Pons (tissue), 1 donor: ENCODE results near the gene PDE9A.

Experiments used
- DNase-seq: peaks from one replicate; pipeline ENCODE4 v3.0.0-alpha.2; 2016; ENCODE audit warnings: low spot score

The PDE9A gene

DNA sequence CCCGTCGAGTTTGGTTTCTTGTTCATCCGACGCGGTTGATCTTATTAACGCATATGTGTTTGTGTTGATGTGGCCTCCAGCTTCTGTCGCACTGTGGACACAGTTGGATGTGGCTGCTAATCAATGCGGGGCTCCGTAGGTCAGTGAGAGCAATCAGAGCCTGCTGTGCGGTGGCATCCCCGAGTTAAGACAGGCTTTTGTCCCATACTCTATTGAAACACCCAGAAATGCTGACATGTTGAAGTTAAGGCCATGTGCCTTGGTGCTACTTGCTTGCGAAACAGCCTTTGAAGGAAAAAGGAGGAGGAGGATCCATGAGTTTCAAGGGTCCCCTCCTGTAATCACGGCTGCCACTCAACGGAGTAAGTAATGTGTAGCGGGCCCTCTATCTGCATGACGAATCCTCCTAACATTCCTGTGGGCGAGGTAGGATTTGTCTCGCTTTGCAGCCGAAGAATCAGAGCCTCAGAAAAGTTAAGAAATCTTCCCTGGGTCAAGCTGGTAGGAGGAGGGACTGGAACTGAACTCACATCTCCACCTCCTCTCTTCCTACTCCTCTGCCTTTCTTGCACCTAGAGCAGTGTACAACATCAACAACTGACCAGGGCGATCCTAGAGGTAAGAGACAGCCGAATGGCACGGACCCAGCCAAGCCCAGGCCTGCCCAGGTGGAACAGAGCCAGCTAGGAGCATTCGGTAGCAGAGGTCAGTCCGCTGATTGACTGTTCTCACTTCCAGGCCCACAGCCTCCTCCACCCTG lies 19.5 kb downstream of the PDE9A start:
- no peak for DNase-seq

DNA sequence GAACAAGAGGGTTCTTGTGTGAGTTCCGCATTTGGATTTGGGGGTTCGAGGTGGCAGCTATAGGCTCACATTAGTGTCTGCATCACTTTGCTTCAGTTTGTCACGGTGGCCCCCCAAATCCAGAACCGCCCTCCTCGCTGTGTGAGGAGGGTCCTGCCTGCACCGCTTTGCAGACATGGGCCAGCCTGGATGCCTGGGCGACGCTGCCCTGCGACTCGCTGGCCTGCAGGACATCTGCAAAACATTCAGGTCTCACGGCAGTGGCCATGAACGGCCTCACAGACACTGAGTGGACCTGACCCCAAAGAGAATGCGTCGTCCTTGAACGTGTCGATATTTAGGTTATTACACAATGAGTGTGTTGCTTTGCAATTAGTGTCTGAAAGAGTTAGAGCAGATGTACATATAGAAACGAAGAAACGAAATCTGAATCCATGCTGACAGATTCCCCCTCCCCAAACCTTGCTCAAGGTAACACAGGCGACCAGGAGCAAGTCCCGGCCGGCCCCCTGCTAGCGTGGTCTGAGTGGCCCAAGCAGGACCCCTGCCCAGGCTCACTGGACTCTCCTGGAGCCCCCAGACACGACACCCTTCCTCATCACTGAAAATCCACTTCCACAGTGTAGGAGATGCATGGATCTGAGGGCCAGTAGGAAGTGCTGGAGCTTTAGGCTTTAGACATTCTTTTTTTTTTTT lies 20.4 kb downstream of the PDE9A start:
- no peak for DNase-seq

DNA sequence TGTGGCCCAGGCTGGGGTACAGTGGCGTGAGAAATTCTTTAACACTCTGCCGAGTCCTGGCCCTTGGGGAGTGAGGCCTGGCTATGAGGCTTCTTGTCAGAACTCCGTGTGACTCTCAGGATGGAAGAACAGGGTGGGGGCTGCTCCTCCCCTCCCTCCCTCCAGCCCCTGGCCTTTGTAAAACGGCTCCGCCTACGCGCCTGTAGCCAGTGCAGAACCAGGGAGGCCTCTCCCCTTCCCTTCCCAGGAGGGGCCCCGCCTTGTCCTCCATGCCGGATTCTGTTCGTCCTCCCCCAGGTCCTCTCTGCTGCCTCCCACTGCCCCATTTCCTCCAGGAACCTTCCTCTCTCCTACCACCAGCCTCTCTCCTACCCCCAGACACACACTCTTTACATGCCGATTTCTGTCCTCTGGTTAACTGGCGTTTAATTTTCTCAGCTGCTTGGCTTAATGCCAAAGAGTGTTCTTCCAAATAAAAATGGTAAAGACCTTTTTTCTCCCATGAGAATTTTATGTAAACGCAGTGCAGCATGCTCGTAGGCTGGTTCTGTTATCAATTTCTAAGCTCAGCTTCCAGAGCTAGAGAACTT lies 21.0 kb downstream of the PDE9A start:
- no peak for DNase-seq

DNA sequence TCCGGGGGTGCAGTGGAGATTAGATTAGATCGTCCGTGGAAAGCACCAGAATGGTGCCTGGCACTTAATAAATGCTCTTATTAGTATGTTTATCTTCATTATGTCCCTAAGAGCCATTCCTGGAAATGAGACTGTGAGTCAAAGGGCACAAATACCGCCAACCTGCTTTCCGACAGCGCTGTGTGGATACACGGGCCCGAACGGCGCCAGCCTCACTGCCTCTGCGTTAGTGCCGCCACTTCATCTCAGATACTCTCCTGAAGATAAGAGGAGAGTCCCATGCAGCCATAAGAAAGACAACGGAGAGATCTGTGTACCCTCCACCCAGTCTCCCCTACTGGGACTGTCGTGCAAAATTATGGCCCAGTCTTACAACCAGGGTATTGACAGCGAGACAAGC lies 22.0 kb downstream of the PDE9A start:
- no peak for DNase-seq

DNA sequence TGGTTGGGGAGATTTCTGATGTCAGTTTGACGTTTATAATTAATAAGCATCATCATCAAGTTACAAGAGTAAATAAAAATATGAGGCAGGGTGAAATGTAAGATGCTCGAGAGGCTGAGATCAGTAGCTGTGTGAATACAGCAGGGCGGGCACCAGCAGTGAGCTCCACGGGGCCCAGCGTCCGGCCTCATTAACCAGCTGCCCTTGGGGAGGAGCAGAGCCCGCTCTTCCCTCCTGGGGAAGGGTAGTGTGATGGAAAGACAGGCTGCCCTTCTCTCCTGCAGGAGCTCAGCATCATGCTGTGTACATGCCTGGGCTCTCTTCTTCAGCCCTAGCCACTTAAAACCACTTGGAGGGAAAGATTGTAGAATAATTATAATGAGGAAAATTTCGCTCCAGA lies 23.4 kb downstream of the PDE9A start:
- DNase-seq = no peak

DNA sequence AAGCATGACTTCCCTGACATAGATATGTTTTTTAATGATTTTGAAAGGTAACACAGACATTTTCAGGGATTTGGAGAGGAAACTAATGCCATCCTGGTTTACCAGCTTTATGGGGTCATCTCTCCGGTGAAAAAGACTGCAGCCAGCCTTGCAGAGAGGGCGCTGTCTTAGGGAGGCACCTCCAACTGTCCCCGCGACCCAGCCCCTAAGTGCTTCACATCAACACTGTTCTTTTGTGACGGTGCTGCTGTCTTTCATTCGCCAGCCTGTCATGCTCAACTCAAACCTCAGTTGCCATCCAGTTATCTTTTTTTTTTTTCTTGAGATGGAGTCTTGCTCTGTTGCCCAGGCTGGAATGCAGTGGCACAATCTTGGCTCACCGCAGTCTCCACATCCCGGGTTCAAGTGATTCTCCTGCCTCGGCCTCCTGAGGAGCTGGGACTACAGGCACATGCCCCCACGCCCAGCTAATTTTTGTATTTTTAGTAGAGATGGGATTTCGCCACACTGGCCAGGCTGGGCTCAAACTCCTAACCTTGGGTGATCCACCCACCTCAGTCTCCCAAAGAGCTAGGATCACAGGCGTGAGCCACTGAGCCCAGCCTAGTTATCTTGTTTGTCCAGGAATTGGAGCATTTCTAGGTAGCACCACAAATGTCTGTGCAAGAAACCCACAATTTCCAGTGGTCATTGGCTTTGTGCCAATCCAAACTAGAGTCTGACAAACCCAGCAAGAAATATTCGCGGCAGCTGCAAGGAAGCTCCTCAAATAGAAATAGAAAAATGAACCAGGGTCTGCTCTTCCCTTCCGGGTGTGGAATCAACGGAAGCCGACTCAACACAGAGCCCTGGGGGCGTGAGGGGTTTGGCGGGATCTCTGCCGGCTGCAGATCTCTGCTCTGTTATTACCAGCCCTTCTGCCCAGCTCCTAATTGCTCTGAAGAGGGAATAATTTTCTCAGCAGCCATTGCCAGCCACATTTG lies 24.2 kb downstream of the PDE9A start:
- no peak for DNase-seq

DNA sequence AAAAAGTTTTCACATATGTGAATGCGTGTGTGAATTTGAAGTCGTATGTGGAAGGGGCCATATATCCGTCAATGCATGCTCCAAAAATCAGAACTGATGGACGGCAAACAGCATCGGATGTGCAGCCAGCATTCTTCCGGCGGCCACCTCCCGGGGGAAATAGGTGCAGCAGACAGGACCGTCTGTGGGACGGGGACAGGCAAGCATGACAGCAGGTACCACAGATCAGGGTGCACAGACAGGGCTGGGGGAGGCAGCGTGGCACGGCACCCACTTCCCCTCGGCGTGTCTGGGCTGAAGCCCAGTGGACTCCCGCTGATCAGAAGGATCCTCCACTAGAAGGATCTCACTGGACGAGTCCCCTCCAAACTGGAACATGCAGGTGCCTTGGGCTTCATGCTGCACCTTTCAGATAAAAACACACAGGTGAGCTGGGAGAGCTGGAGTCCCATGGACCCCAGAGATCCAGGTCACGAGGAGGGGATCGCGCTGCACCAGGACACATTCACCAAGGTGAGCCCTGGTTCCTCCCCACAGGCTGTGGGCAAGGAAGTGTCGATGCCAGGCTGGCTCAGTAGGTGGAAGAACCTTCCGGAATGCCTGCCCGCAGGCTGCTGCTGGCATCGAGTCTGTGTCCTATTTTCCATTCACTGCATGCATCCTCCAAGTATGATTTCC lies 25.3 kb downstream of the PDE9A start:
- DNase-seq = no peak

DNA sequence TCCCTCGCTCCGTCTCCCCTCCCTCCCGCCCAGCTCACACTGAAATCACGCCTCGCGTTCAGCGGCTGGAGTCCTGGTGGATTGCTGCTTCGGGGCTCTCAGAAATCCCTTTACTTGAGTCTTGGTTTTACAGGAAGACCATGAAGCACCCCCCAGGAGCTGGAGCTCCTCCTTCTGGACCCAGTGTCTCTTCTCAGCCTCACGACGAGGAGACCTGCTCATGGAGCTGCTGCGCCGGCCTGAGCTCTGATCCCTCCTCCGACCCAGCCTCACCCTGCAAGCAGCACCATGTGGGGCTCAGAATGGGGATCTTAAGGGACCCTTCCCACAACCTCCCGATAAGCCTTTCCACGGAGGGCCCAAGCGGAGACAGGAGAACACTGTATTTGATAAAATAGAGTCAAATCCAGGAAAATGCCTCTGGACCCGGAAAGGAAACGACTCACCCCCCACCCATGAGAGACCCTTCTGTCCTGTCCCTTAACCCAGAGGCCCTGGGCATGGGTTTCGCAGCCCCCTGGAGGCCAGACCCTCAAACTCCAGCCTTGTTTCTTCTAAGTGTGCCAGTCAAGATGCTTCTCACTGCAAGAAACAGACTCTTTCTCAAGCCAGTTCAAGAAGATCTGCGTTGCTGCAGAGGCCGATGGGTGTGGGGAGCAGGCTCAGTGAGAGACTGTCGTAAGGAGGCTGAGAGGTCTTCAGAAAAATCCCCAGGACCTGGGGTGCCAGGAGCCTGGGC lies 26.1 kb downstream of the PDE9A start:
- no peak for DNase-seq

DNA sequence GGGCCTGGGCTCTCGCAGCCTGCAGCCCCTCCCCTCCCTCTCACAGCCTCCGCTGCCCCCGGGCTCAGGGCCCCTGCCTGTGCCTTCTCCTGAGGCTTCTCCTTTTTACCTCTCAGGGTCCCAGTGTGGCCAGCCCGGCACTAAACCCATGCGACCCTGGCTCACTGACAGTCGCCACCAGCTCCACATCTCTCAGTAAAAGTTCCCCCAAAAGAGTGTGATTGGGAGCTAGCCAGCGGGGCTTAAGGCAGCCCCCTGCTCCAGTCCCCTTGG lies 26.6 kb downstream of the PDE9A start:
- no peak for DNase-seq

DNA sequence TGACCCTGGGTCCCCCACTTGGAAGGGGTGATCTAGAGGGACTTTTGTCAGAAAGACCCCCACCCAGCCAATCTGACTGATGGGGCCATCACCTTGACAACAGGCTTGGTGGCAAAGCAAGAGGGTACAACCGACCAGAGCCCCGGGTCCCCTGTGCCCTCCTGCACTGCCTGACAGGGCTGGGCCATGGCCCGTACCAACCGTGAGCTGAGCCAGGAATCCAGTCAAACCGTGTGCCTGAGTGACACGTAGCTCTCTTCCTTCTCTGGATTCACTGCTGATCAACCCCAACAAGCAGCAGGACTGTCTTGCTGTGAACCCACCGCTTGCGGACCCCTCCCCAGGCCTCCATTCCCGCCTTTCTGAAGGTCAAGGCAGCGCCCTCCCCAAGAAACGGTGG lies 27.0 kb downstream of the PDE9A start:
- no peak for DNase-seq

DNA sequence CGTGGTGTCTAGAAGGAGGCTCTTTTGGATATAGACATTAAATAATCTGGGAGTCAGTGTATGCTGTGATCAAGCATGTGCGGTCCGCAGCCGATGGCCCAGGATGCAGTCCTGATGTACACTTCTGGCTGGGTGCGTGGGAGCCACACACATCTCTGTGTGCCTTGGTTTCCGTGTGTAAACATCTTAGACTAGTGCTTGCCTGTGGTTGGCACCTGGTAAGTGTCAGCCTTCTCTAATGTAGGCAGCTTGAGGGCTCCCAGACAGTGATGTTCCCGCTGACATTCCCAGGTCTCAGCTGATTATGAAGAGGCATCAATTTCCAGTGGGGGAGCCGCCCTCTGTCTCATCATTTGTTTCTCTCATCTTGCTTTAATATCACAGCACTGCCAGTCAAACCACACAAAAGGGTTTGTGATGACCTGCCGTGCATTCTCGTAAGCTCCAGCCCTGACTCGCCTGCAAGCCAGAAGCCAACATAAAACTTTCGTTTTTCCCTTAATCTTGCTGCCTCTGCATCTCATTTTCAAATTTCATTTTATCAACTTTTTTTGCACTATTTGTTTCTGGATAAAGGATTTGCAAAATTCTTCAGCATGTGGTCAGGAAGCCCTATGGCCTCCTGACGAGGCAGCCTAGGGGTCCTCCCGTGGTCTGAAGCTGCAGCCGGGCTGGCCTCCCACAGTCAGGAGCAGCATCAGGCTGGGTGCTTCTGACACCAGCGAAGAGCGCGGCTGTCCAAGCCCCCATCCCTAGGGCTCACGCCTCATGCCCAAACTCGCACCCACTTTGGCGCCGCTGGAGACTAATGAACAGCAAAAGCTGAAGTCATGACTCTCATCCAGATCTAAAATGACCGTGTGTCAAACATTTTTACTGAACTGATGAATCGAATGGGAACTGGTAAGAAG lies 28.1 kb downstream of the PDE9A start:
- no peak for DNase-seq

DNA sequence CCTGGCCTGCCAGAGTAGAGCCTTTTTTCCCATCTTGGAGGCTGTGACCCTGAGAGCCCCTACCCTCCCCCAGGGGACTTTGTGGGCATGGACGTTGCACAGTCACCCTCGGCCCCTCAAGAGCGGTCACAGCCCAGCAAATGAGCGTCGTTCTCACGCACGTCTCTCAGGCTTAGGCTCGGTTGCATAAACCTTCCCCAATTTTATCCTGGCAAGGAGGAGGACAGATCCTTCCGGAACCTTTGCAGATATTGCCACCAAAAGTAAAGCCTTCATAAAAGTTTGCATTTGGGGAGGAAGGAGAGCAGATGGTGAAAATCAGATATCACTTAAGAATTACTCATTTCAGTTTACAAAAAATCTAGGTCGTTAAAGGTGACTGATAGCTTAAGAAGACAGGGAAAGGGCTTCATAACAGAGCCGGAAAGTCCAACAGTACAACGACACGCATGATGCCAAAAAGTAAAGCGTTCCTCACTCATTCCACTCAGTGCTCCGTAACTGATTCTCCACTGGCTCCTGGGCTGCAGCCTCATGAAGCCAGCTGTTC lies 29.3 kb downstream of the PDE9A start:
- no peak for DNase-seq

DNA sequence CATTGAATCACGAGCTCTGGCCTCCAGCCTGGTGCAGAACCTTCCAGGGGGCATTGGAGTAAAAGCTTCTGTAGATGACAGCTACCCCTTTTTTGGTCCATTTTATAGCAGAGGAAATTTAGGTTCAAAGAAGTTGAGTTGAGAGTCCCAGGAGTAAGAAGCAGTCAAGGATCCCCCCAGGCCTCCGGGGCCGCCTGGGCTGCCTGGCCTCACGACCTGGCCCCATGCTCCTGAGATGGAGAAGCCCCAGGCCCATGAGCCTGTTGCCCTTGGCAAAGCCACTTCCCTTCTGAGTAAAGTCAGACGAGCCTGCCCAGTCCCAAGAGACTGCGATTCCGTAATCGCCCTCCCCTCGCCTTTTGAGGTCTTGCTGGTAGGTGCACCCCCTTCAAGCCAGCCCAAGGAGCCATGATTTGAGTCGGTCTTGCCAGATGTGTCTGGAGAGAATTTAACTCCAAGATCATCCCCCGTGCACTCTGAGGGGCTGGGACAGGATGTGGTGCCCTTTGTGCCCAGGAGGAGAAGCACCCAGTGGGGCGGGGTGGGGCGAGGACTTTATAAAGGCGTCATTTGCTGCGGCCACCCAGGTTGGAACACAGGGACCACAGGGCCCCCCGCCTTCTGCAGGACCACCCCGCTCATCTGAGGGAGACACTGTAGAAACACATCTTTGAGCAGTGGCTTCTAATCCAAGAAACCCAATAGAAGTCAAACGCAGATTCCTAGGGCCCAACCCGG lies 30.1 kb downstream of the PDE9A start:
- DNase-seq = no peak

DNA sequence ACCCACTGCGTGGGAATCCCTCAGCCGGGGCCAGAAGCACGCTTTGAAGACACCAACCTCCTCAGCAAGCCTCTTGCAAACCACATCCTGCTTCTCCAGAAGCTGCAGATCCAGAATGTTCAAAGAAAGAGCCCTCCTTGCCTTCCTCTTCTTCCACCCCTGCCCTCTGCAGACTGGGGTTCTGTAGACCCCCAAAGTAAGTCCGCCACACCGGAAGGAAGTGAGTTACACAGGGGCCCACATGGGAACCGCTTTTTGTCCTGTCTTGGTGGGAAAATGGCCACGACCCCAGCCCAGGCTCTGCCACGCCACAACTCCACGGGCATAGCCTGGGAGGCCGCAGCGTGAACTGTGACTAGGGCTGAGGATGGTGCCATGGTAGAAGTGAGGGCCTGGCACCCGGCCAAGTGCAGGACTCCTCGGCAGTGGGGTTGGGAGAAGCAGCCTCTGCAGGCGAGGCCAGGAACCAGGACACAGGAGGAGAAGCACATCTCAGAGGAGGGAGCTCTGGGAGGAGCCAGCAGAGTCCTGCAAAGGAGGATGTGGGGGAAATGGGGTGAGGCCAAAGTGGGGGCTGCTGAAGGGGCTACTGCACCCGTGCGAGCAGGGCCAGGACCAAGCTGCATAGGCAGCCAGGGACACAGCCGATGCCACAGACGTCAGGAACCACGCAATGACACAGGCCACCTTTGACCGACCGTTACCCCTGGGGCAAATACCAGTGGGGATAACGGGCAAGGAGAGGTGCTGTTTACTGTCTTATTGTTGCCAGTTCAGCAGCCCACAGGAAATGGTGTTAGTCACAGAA lies 30.9 kb downstream of the PDE9A start:
- no peak for DNase-seq

DNA sequence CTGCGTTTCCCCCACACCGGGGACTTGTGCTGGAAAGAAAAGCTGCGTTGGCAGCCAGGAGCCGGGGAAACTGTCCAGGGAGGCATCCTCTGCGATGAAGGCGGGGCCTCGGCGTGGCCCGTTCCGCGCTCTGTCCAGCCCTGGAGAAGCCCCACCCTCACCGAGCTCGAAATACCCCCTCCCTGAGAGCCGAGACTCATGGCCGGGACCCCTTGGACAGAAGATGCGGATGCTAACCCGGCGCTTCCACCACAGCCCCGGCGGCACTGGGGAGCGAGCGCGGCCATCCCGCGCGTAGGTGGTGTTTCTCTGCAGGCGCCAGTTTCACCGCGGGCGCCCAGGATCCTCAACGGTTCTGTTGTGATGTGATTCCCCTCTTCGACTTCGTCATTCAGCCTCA lies 31.6 kb downstream of the PDE9A start:
- no peak for DNase-seq

DNA sequence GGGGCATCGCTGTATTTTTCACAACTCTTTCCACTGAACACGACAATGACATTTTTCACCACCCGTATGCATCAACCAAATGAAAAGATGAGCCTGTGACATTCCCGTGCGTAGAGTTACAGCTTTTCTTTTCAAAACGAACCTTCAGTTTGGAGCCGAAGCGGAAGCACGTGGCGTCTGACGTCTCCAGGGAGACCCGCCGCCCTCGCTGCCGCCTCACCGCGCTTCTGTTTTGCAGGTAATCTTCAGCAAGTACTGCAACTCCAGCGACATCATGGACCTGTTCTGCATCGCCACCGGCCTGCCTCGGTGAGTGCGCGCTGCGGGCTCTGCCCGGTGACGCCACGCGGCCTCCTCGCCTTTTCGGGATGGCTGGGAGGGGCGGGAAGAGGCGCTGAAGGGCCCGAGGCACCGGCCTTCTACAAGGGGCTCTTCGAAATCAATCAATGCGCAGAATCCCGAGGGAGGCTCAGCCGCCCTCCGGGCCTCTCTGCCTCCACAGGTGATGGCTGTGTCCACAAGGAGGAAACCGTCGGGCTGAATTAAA lies 32.6 kb downstream of the PDE9A start:
- no peak for DNase-seq

DNA sequence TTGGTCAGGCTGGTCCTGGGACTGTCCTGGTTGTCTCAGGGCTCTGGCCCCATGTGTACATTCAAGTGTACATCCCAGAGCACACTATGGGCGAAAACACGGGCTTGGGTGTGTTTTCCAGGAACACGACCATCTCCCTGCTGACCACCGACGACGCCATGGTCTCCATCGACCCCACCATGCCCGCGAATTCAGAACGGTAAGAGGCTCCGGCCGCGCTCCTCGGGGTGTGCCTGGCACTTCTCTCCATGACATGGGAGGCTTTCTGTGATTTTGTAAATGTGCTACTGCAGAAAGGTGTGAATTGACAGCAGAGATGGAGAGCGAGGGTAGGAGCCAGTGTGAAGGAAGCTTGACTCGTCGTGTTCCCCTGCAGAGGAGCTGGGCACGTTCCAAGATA lies 34.4 kb downstream of the PDE9A start:
- DNase-seq = no peak
